OCI-M2 (cell line): Measurements from ENCODE around the gene ALDH18A1.
"Not testable (repeated sequence)": the region's sequence is repeated elsewhere in the genome, so short reads cannot be mapped to it uniquely, and the experiment has no call there.

ENCODE experiments used
- DNase-seq: peaks from one replicate; lab custom pipeline; 2025; ENCODE audit not compliant: unreplicated experiment; lab: John Stamatoyannopoulos, UW

Gene ALDH18A1

GRCh38 chr10:95656291-95657164, at the start of gene ALDH18A1:
Gene ALDH18A1, minus strand, starts transcription at chr10:95656711. Its CDS starts 3,334 bp downstream, at chr10:95653377.
- DNase-seq: peak; percentile 59

- no peak for DNase-seq
Observed at GRCh38 chr10:95698415-95698814, 41.9 kb upstream of the ALDH18A1 start.

DNA sequence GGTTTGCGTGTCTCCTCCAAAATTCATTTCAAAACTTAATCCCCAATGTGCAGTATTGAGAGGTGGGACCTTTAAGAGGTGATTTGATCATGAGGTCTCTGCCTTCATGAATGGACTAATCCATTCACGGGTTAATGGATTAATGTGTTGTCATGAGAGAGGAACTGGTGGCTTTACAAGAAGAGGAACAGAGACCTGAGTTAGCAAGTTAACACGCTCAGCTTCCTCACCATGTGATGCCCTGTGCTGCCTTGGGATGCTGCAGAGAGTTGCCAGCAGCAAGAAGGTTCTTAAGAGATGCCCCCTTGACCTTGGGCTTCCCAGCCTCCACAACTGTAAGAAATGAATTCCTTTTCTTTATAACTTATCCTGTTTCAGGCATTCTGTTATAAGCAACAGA, 40.9 kb upstream of the ALDH18A1 start:
- DNase-seq: no peak

GRCh38 chr10:95694665-95695064, 38.2 kb upstream of the ALDH18A1 start:
- no peak for DNase-seq

GRCh38 chr10:95693668-95694534, 37.4 kb upstream of the ALDH18A1 start, which contains the start of gene TCTN3:
Gene TCTN3, minus strand, starts transcription at chr10:95693927. Its CDS starts 28 bp downstream, at chr10:95693899.
- peak; percentile 95 for DNase-seq

- no peak for DNase-seq
Observed at GRCh38 chr10:95693071-95693667, 36.7 kb upstream of the ALDH18A1 start.

- DNase-seq: no peak
Observed at GRCh38 chr10:95691281-95691680, 34.8 kb upstream of the ALDH18A1 start.

DNA sequence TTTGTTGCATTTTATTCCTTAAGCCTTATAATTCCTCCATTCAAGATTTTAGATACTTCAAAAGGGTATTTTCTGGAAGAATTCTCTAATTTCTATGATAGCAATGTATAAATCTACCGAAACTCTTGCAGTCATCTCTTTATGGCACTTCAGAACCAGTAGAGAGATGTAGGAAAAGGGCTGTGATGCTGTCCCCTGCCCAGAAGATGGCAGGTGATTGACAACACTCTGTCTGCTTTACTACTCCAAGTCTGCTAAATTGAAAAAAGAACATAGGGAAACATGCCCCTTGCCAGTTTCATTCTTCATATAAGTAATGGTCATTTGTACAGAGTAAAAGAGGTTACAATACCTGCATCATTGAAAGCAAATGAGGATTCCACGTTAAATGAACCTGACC, 32.1 kb upstream of the ALDH18A1 start:
- no peak for DNase-seq

- no peak for DNase-seq
Observed at GRCh38 chr10:95683966-95684365, 27.5 kb upstream of the ALDH18A1 start.

- DNase-seq: no peak
Observed at GRCh38 chr10:95675403-95676116, 19.0 kb upstream of the ALDH18A1 start.

GRCh38 chr10:95674643-95675042, 18.1 kb upstream of the ALDH18A1 start:
- DNase-seq: no peak

GRCh38 chr10:95672641-95673040, 16.1 kb upstream of the ALDH18A1 start:
- DNase-seq: not testable (repeated sequence)

DNA sequence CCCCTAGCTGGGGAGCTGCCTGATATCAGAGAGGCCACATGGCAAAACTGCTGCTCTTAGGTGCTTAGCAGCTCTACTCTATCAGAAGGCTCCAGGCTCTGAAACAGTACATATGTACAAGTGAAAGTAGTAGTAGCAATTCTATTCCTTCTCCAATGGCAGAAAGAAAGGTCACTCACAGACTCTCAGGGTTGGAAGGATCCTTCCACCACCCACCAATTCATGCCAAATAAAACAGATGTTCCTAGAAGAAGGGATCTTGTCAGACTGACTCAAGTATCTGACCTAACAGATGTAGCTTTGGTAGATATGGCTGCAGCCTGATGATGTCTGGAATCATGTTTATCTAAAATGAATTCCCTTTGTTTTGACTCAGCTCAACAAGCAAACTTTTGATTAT, 8.0 kb upstream of the ALDH18A1 start:
- peak; percentile 59 for DNase-seq

GRCh38 chr10:95663496-95663895, 7.0 kb upstream of the ALDH18A1 start:
- DNase-seq: no peak

GRCh38 chr10:95661818-95662217, 5.3 kb upstream of the ALDH18A1 start:
- no peak for DNase-seq

DNA sequence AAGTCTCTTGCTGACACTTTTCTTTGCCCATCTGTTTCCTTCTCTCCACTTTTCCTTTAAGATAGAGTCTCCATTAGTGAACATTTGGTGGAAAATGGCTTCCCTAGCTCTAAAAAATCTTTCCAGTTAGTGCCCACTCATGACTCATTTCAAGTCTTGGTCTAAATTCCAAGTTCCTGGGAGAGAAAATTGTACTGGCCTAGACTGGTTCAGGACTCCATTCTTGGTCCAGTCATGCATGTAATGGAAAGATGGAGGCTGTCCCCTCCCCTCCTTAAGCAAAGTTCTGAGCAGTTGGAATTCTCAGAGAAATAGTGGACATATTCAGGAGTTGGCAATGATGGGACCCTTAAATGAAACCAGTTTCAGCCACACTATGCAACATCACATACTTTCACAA, 3.8 kb upstream of the ALDH18A1 start:
- DNase-seq: no peak

DNA sequence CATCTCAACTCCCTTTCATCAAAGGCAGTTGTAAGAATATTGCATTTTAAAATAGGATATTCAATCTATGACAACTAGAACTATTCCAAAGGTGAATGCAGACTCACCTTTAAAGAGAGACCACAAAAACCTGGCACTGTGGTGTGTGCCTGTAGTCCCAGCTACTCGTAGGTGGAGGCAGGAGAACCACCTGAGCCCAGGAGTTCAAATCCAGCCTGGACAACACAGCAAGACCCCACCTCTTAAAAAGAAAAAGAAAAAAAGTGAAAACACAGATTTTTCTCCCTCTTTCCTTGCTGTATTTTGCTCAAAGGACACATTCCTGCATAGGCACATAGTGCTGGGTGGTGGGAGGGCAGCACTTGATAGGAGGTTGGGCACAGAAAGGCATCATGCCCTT, 739 bp upstream of the ALDH18A1 start:
- DNase-seq: no peak

DNA sequence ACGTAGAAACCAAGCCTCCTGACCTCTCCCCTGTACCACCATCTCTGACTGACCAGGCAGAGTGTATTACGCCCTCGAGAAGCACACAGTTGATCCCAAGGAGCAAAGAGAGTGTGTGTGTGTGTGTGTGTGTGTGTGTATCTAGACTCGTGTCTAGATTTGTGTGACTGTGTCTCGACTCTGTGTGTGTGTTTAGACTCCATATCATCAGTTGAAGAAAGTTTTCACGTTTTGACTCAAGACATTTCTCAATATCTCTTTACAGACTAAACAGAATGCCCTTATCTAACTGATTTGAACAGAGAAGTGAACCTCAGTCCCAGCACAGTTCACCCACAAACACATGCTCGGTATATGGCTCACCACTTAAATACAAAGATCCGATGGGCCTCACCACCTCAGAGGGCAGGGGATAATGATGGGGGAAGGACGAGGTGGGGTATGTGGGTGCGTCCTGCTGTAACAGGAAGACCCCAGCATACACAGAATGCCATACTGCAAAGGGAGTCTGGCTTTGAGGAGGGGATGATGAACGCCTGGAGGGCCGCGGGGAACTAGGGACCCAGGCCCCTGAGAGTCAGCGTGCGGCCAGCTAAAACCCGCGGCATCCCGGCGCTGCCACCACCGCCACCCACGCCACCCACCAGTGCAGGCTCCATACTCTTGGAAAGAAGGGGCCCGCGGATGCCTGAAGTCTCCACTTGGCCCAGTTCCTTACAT, 780 bp downstream of the ALDH18A1 start:
- DNase-seq: no peak

DNA sequence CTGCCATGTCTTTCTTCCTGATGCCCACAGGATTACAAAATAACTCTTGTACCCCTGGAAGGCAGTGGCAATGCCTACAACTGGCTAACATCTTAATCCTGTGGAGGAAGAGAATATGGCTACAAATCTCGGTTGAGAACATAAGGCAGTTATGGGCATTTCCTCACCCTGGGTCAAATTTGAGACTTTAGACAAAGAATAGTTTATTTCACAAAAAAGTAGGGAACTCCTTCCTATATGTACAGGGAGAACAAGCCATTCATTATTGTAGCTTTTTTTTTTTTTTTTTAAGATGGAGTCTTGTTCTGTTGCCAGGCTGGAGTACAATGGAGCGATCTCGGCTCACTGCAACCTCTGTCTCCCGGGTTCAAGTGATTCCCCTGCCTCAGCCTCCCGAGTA, 2.6 kb downstream of the ALDH18A1 start:
- no peak for DNase-seq
